ENCODE results near the gene TRMU. TPM values are rescaled to one million over a fixed set of nuclear protein-coding genes. Genes with fewer than 3 reads are reported as not detected.

Gene TRMU
- total RNA-seq, 1 donor from 2014 or later = 38.2 TPM

DNA sequence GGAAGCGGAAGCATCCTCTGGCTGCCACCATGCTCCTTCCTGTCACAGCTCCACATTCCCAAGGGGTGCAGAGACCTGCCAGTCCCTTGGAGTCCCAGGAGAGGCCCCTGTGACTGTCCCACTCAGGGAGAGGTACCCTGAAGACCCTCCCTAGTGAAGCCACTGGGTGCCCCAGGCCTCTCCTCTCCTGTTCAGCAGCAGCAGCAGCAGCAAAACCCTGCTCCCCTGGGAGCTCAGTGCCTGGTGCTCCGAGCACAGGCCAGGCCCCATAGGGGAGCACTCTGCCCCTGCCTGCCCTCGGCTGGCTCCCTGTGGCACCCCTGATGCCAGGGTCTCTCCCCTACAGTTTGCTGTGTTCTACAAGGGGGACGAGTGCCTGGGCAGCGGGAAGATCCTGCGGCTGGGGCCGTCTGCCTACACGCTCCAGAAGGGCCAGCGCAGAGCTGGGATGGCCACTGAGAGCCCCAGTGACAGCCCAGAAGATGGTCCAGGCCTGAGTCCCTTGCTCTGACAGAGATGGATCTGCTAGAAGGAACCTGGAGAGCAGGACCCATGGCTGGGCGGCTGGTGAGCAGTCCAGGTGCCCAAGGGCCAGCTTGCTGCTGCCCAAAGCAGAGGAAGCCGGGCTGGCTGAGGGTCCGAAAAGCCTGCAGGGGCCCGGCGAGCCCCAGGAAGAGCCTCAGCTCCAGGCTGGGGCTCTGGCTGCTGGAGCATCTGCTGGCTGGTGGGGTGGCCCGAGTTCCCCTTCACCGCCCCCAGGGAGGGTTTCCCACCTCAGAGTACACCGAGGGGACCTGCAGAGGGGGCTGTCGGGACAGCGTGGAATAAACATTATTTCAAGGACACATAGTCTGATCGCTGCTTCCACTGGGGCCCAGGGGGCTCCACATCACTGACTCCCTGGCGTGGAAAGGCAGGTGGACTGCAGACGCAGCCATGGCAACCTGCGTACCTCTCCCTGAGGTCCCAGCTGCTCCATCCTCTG is 21.3 kb downstream of the TRMU start:
- no peaks in the 10 kb centered on the region for H3K27me3 Mint-ChIP-seq (ENCODE audit: unreplicated experiment)
- no peak overlapping the region for H3K27ac Mint-ChIP-seq (ENCODE audit: unreplicated experiment)

DNA sequence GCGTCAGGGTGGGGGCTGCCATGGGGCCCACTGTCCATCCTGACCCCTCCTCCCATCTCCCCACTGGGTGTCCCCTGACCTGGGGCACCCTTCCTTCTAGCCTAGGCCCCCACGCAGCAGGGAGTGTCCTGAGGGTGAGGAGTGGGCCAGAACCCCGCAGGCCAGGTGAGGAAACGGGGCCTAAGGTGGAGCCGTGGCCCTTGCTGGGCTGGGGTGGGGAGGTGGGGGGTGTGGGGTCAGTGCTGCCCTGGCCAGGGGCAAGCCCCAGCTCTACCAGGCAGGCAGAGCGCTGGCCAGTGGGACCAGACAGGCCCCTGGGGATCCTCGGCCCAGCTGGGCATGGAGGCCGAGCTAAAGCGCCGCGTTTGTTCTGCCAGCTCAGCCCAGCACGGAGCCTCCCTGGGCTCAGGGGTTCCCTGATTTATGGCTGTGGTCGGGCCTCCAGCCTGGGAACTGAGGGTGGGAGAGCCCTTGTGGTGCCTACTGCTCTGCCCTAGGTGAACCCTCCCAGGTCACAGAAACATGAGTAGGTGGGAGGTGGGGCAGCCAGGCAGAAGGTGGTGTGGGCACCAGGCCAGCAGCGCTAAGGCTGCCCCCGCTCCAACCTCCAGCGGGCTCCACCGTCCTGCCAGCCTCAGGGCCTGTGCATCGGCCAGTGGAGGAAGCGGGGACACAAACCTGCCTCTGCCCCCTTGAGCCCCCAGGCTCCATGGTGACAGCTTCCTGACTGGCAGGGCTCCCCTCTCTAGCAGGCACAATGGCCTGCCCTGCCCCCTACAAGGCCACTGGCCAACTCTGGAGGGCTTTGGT is 22.4 kb downstream of the TRMU start:
- Mint-ChIP-seq H3K27ac (ENCODE audit: unreplicated experiment) (no peak overlapping the region), H3K4me1 (ENCODE audit: unreplicated experiment) (peaks cover 2% of the 10 kb centered on the region), H3K9me3 (ENCODE audit: unreplicated experiment) (no peaks in the 10 kb centered on the region), H3K36me3 (ENCODE audit: unreplicated experiment) (peaks cover 16% of the 10 kb centered on the region), H3K27me3 (ENCODE audit: unreplicated experiment) (no peaks in the 10 kb centered on the region), H3K4me3 (ENCODE audit: unreplicated experiment) (no peak overlapping the region)
- no peak for DNase-seq (ENCODE audit: extremely low spot score, unreplicated experiment)
- TF ChIP-seq CTCF (IDR thresholded peaks at IDR 0.05) = no peak

More for the DNA sequence above, 21.3 kb downstream of the TRMU start:
- Mint-ChIP-seq H3K4me1 (ENCODE audit: unreplicated experiment) (peaks cover 6% of the 10 kb centered on the region), H3K36me3 (ENCODE audit: unreplicated experiment) (peaks cover 20% of the 10 kb centered on the region), H3K4me3 (ENCODE audit: unreplicated experiment) (no peak overlapping the region), H3K9me3 (ENCODE audit: unreplicated experiment) (no peaks in the 10 kb centered on the region)
- TF ChIP-seq CTCF (IDR thresholded peaks at IDR 0.05) = no peak
- no peak for DNase-seq (ENCODE audit: extremely low spot score, unreplicated experiment)

GRCh38 chr22:46358766-46359165 is 23.3 kb downstream of the TRMU start:
- no peak for TF ChIP-seq CTCF (IDR thresholded peaks at IDR 0.05)
- Mint-ChIP-seq H3K27ac (ENCODE audit: unreplicated experiment) (no peak overlapping the region), H3K9me3 (ENCODE audit: unreplicated experiment) (no peaks in the 10 kb centered on the region), H3K36me3 (ENCODE audit: unreplicated experiment) (peaks cover 16% of the 10 kb centered on the region), H3K27me3 (ENCODE audit: unreplicated experiment) (no peaks in the 10 kb centered on the region), H3K4me3 (ENCODE audit: unreplicated experiment) (no peak overlapping the region), H3K4me1 (ENCODE audit: unreplicated experiment) (peaks cover 2% of the 10 kb centered on the region)
- no peak for DNase-seq (ENCODE audit: extremely low spot score, unreplicated experiment)

DNA sequence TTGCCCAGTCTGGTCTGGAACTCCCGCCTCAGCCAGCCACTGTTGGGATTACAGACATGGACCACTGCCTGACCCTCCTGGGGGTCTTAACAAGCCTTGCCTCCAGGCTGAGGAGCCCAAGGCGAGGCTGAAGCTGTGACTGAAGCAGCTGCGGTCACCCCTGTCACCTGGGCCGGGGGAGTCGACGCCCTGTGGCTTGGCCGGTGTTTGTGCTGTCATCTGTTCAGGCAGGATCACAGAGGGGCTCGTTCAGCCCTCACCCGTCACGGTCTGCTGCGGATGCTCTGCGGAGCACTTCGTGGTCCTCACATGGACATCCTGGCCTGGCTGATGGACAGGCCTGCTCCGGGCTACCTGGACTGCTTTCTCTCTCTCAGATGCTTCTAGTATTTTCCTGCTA is 23.8 kb downstream of the TRMU start:
- no peak for DNase-seq (ENCODE audit: extremely low spot score, unreplicated experiment)
- peaks cover 2% of the 10 kb centered on the region for H3K4me1 Mint-ChIP-seq (ENCODE audit: unreplicated experiment)
- H3K9me3 Mint-ChIP-seq (ENCODE audit: unreplicated experiment) = no peaks in the 10 kb centered on the region
- H3K27me3 Mint-ChIP-seq (ENCODE audit: unreplicated experiment) = no peaks in the 10 kb centered on the region
- TF ChIP-seq CTCF (IDR thresholded peaks at IDR 0.05) = no peak
- no peak overlapping the region for H3K4me3 Mint-ChIP-seq (ENCODE audit: unreplicated experiment)
- H3K27ac Mint-ChIP-seq (ENCODE audit: unreplicated experiment) = no peak overlapping the region
- peaks cover 16% of the 10 kb centered on the region for H3K36me3 Mint-ChIP-seq (ENCODE audit: unreplicated experiment)

DNA sequence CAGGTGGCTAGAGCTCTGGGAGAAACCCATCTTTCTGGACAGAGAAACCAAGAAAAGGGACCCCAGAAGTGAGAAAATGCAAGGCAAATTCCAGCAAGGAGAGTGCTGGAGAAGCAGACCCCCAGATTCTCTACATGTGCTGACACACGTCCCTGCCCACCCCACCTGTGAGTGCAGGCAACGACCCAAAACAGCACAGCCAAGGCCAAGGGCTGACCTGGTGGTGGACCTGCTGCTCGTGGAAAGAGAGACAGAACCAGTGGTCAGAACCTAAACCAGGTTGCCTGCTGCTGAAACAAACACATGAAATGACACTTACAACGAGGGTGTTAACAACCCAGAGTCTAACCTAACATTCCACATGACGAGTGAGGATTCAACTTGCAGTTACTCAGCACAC is 24.6 kb downstream of the TRMU start:
- Mint-ChIP-seq H3K27ac (ENCODE audit: unreplicated experiment) (no peak overlapping the region), H3K4me3 (ENCODE audit: unreplicated experiment) (no peak overlapping the region), H3K27me3 (ENCODE audit: unreplicated experiment) (no peaks in the 10 kb centered on the region), H3K4me1 (ENCODE audit: unreplicated experiment) (peaks cover 2% of the 10 kb centered on the region), H3K36me3 (ENCODE audit: unreplicated experiment) (peaks cover 16% of the 10 kb centered on the region), H3K9me3 (ENCODE audit: unreplicated experiment) (no peaks in the 10 kb centered on the region)
- DNase-seq (ENCODE audit: extremely low spot score, unreplicated experiment) = no peak
- no peak for TF ChIP-seq CTCF (IDR thresholded peaks at IDR 0.05)

Measured in osteocyte (in vitro differentiated cells).